ENCODE data around the gene BCDIN3D. TPM values are rescaled to one million over a fixed set of nuclear protein-coding genes. Genes with fewer than 3 reads are reported as not detected.

BCDIN3D gene
- total and polyA plus RNA-seq, 10 of the 15 experiments (the other 5 are each of a cell fraction or from before 2014, with no cell fraction given) = 3.7 to 7.2 (median 6.4) TPM

GRCh38 chr12:49890096-49890461, 47.2 kb upstream of the BCDIN3D start:
- ChIA-PET POLR2A (no interaction called here), SMC1A (ENCODE audit: uncharacterized antibody, unreplicated experiment) (no interaction called here), RAD21 (ENCODE audit: unreplicated experiment) (no interaction called here), CTCF (no interaction called here)
- Histone ChIP-seq H3K4me2 (ENCODE audit: control insufficient read depth, insufficient read depth) (no peak overlapping the region), H3K9me3 (replicated peaks; ENCODE audit: control insufficient read depth, insufficient read depth, low read length) (no peaks in the 10 kb centered on the region), H3K27me3 (replicated peaks in 1 of 2; ENCODE audit: control insufficient read depth in 2 of 2, insufficient read depth in 2 of 2, low read length in 1 of 2) (peaks cover 0 to 1% of the 10 kb centered on the region in 2 experiments; a peak in 2 of 4 replicates), H3K27ac (ENCODE audit: control insufficient read depth, insufficient read depth) (no peak overlapping the region), H3K9ac (ENCODE audit: control insufficient read depth, insufficient read depth, low read length) (no peak overlapping the region), H3K4me1 (ENCODE audit: control insufficient read depth, insufficient read depth, low read length) (no peaks in the 10 kb centered on the region), H2AFZ (ENCODE audit: control insufficient read depth, low read depth, low read length) (no peak overlapping the region), H3K4me3 (no peak overlapping the region), H3K36me3 (ENCODE audit: control insufficient read depth in 2 of 2, insufficient read depth in 2 of 2, low read length in 1 of 2) (no peaks in the 10 kb centered on the region), H4K20me1 (ENCODE audit: control insufficient read depth, insufficient read depth) (no peaks in the 10 kb centered on the region), H3K79me2 (ENCODE audit: control insufficient read depth, insufficient read depth, low read length) (no peaks in the 10 kb centered on the region)
- BruUV-seq (replicated peaks) = no TSS peak
- TF ChIP-seq CHD1 (IDR thresholded peaks at IDR 0.05; ENCODE audit: low read depth, low read length) = no peak
- no peak for TF ChIP-seq IRF4 (IDR thresholded peaks at IDR 0.05; ENCODE audit: low read depth, low read length)
- TF ChIP-seq BCLAF1 (IDR thresholded peaks at IDR 0.05) = no peak
- TF ChIP-seq SUPT20H (IDR thresholded peaks at IDR 0.05; ENCODE audit: borderline replicate concordance, control insufficient read depth, low read depth, low read length) = no peak
- TF ChIP-seq NR2C2 (IDR thresholded peaks at IDR 0.05; ENCODE audit: borderline replicate concordance, control insufficient read depth, insufficient read length, low read depth) = no peak
- no peak for TF ChIP-seq GABPA (IDR thresholded peaks at IDR 0.05; ENCODE audit: low read depth)
- no peak for TF ChIP-seq E2F8 (IDR thresholded peaks at IDR 0.05; ENCODE audit: low read depth, partially characterized antibody)
- TF ChIP-seq RELB (IDR thresholded peaks at IDR 0.05; ENCODE audit: low read depth) = no peak
- no peak for TF ChIP-seq KLF5 (IDR thresholded peaks at IDR 0.05; ENCODE audit: partially characterized antibody)
- no peak for TF ChIP-seq SMARCA5 (IDR thresholded peaks at IDR 0.05)
- TF ChIP-seq PAX8 (IDR thresholded peaks at IDR 0.05) = no peak
- TF ChIP-seq PAX5 (IDR thresholded peaks at IDR 0.05; ENCODE audit: borderline replicate concordance, low read depth, low read length) = no peak
- no peak for TF ChIP-seq ZNF217 (IDR thresholded peaks at IDR 0.05)
- TF ChIP-seq RFX5 (IDR thresholded peaks at IDR 0.05; ENCODE audit: low read depth, low read length) = no peak
- TF ChIP-seq ELK1 (IDR thresholded peaks at IDR 0.05; ENCODE audit: low read depth, low read length) = no peak
- no peak for TF ChIP-seq SMC3 (IDR thresholded peaks at IDR 0.05; ENCODE audit: borderline replicate concordance, low read length)
- TF ChIP-seq TAF1 (IDR thresholded peaks at IDR 0.05; ENCODE audit: borderline replicate concordance, low read depth, low read length) = no peak
- intact Hi-C loops (cut with micrococcal nuclease; ENCODE audit: unreplicated experiment) = no loop called here
- no peak for DNase-seq (ENCODE audit: low read depth, low spot score)
- in situ Hi-C loops (cut with MboI) = no loop called here
- WGBS (ENCODE audit: insufficient coverage, insufficient replicate concordance, low lambda C conversion rate, missing lambda C conversion rate) = 6% methylated on average over 4 of the region's 4 CpGs
- ATAC-seq = no peak
- no peak for FAIRE-seq
